ENCODE measurements around the gene GRK2. TPM values are rescaled to one million over a fixed set of nuclear protein-coding genes. Genes with fewer than 3 reads are reported as not detected.

Gene GRK2
- total and polyA plus RNA-seq, 2 of the 13 experiments (the other 11 are each of a cell fraction or from before 2014, with no cell fraction given): 31.3 to 42.4 TPM

- H3K9me3 ChIP-seq (ENCODE audit: low read length): no peaks in the 10 kb centered on the region
- no peaks in the 10 kb centered on the region for H3K79me2 ChIP-seq (ENCODE audit: insufficient read depth, low read length)
- H2AFZ ChIP-seq (ENCODE audit: low read length): peak overlapping the region; percentile 88
- H3K4me1 ChIP-seq (ENCODE audit: insufficient read depth, low read length): peaks cover 15% of the 10 kb centered on the region
- H3K27ac ChIP-seq (ENCODE audit: extremely low read length, insufficient read depth, low read length): peak overlapping the region; percentile 76
- no peaks in the 10 kb centered on the region for H4K20me1 ChIP-seq (ENCODE audit: insufficient read depth, low read length)
- DNase-seq (ENCODE audit: low spot score) (peak; percentile 93), FAIRE-seq (peak; percentile 60), ATAC-seq (peak; percentile 93)
- in situ Hi-C loops (cut with HindIII; ENCODE audit: extremely low pct_ligation_motif_present, low pct_unique_long_range_greater_than_20kb): loop anchor here (5.0 kb wide), 2 partner anchors 55 to 235 kb away; no protein-coding TSS in a partner anchor
- intact Hi-C loops (cut with micrococcal nuclease; ENCODE audit: unreplicated experiment): loop anchor here (1.0 to 10.0 kb wide), 3 partner anchors 55 to 235 kb away; partner anchors contain the start of gene KDM2A
- no peaks in the 10 kb centered on the region for H3K36me3 ChIP-seq (replicated peaks in 1 of 2; ENCODE audit: control insufficient read depth in 1 of 2, insufficient read depth in 2 of 2, low read length in 2 of 2)
- peak overlapping the region; percentile 72 for H3K9ac ChIP-seq (ENCODE audit: insufficient read depth, low read depth, low read length)
- POLR2A ChIA-PET: interaction anchor here (0.6 to 3.8 kb wide), 18 partner anchors 9 to 236 kb away, joined by 3 to 35 read pairs (median 4); partner anchors contain the start of genes ANKRD13D, GRK2, POLD4 and PPP1CA
- CTCF ChIA-PET (ENCODE audit: low intra/inter-chr PET ratio, low total read pairs): interaction anchor here (0.6 to 2.5 kb wide), 5 partner anchors 28 to 236 kb away, joined by 3 to 31 read pairs (median 8); partner anchors contain the start of genes ANKRD13D and GRK2
- 0% methylated on average over 14 of the region's 55 CpGs for WGBS (ENCODE audit: low lambda C conversion rate)
- H3K4me3 ChIP-seq (replicated peaks in 1 of 3; ENCODE audit: insufficient read depth in 1 of 3, low read depth in 2 of 3, low read length in 3 of 3): peak overlapping the region; percentile 64 to 85 (median 84)
- H3K27me3 ChIP-seq (ENCODE audit: control insufficient read depth in 1 of 2, insufficient read depth in 2 of 2, low read length in 2 of 2): no peaks in the 10 kb centered on the region
- H3K4me2 ChIP-seq (ENCODE audit: low read depth, low read length): peak overlapping the region; percentile 89
- BruUV-seq (replicated peaks): TSS peak; percentile 97
- TF ChIP-seq, protein P1, sequence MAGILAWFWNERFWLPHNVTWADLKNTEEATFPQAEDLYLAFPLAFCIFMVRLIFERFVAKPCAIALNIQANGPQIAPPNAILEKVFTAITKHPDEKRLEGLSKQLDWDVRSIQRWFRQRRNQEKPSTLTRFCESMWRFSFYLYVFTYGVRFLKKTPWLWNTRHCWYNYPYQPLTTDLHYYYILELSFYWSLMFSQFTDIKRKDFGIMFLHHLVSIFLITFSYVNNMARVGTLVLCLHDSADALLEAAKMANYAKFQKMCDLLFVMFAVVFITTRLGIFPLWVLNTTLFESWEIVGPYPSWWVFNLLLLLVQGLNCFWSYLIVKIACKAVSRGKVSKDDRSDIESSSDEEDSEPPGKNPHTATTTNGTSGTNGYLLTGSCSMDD (CRISPR knock-in tag; IDR thresholded peaks at IDR 0.05): no peak
- TF ChIP-seq SOX5 (CRISPR knock-in tag; IDR thresholded peaks at IDR 0.05; ENCODE audit: borderline replicate concordance) (0 out of 2 replicates have a peak, but pooled peaks have one; percentile 29), ZNF256 (CRISPR knock-in tag; conservative IDR thresholded peaks at IDR 0.05) (no peak), ZNF878 (CRISPR knock-in tag; IDR thresholded peaks at IDR 0.05) (no peak), ZNF230 (CRISPR knock-in tag; IDR thresholded peaks at IDR 0.05) (peak; percentile 19; the same call in 1 of the 2 replicates), ZNF562 (CRISPR knock-in tag; IDR thresholded peaks at IDR 0.05; ENCODE audit: borderline replicate concordance) (no peak), DR1 (CRISPR knock-in tag; IDR thresholded peaks at IDR 0.05) (peak; percentile 59; the same call in 1 of the 2 replicates), ZNF563 (CRISPR knock-in tag; IDR thresholded peaks at IDR 0.05) (no peak), CHD2 (IDR thresholded peaks at IDR 0.05; ENCODE audit: low read depth, low read length) (no peak), MAZ (IDR thresholded peaks at IDR 0.05; ENCODE audit: borderline replicate concordance, low read depth, low read length) (no peak), MAZ (CRISPR knock-in tag; IDR thresholded peaks at IDR 0.05; ENCODE audit: low read depth) (peak; percentile 86), NFYC (CRISPR knock-in tag; IDR thresholded peaks at IDR 0.05) (no peak), CSRNP1 (CRISPR knock-in tag; IDR thresholded peaks at IDR 0.05) (0 out of 2 replicates have a peak, but pooled peaks have one; percentile 55), ZNF775 (CRISPR knock-in tag; IDR thresholded peaks at IDR 0.05; ENCODE audit: borderline replicate concordance) (no peak), ZNF776 (CRISPR knock-in tag; IDR thresholded peaks at IDR 0.05) (peak; percentile 79; the same call in 1 of the 2 replicates)
- TF ChIP-seq, protein P2, sequence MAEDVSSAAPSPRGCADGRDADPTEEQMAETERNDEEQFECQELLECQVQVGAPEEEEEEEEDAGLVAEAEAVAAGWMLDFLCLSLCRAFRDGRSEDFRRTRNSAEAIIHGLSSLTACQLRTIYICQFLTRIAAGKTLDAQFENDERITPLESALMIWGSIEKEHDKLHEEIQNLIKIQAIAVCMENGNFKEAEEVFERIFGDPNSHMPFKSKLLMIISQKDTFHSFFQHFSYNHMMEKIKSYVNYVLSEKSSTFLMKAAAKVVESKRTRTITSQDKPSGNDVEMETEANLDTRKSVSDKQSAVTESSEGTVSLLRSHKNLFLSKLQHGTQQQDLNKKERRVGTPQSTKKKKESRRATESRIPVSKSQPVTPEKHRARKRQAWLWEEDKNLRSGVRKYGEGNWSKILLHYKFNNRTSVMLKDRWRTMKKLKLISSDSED (CRISPR knock-in tag; IDR thresholded peaks at IDR 0.05): no peak
- TF ChIP-seq, protein P3, sequence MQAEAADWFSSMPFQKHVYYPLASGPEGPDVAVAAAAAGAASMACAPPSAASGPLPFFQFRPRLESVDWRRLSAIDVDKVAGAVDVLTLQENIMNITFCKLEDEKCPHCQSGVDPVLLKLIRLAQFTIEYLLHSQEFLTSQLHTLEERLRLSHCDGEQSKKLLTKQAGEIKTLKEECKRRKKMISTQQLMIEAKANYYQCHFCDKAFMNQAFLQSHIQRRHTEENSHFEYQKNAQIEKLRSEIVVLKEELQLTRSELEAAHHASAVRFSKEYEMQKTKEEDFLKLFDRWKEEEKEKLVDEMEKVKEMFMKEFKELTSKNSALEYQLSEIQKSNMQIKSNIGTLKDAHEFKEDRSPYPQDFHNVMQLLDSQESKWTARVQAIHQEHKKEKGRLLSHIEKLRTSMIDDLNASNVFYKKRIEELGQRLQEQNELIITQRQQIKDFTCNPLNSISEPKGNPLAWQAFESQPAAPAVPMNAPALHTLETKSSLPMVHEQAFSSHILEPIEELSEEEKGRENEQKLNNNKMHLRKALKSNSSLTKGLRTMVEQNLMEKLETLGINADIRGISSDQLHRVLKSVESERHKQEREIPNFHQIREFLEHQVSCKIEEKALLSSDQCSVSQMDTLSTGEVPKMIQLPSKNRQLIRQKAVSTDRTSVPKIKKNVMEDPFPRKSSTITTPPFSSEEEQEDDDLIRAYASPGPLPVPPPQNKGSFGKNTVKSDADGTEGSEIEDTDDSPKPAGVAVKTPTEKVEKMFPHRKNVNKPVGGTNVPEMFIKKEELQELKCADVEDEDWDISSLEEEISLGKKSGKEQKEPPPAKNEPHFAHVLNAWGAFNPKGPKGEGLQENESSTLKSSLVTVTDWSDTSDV (CRISPR knock-in tag; IDR thresholded peaks at IDR 0.05): 0 out of 2 replicates have a peak, but pooled peaks have one; percentile 27
Observed at GRCh38 chr11:67317205-67317887, 51.1 kb downstream of the GRK2 start.

Data from HepG2 (cell line).